Stimulated activated CD4-positive, alpha-beta T cell treated with anti-CD3 and anti-CD28 coated beads, Interleukin-4, amount 100 ng/mL, for 48 hours (primary cell): ENCODE data around the gene FHIP2A.
"Not testable (repeated sequence)": the region's sequence is repeated elsewhere in the genome, so short reads cannot be mapped to it uniquely, and the experiment has no call there.

ENCODE experiments used
- DNase-seq, 2 donors: peaks; one replicate each; pipeline ENCODE4 v3.0.0-alpha.2; 2020; ENCODE audit warnings: low read depth in 2 of 2

The FHIP2A gene

GRCh38 chr10:114815791-114816190 is 5.8 kb upstream of the FHIP2A start:
- DNase-seq = no peak

GRCh38 chr10:114816308-114816707 is 5.3 kb upstream of the FHIP2A start:
- no peak for DNase-seq

GRCh38 chr10:114819322-114819721 is 2.3 kb upstream of the FHIP2A start:
- no peak for DNase-seq

GRCh38 chr10:114821915-114822443 is 399 bp downstream of the FHIP2A start:
- peak in 1 of 2 donors; percentile 14 for DNase-seq

GRCh38 chr10:114822444-114823076 is 980 bp downstream of the FHIP2A start:
- no peak for DNase-seq

- no peak for DNase-seq
Observed at GRCh38 chr10:114823077-114823463, 1.5 kb downstream of the FHIP2A start.

GRCh38 chr10:114824391-114824790 is 2.8 kb downstream of the FHIP2A start:
- DNase-seq = no peak

- no peak for DNase-seq
Observed at GRCh38 chr10:114825513-114826253, 4.1 kb downstream of the FHIP2A start.

GRCh38 chr10:114829160-114829909 is 7.8 kb downstream of the FHIP2A start:
- DNase-seq = no peak

GRCh38 chr10:114831186-114831867 is 9.7 kb downstream of the FHIP2A start:
- no peak for DNase-seq

GRCh38 chr10:114837690-114838089 is 16.1 kb downstream of the FHIP2A start:
- no peak for DNase-seq

GRCh38 chr10:114839901-114840300 is 18.3 kb downstream of the FHIP2A start:
- no peak for DNase-seq

- no peak for DNase-seq
Observed at GRCh38 chr10:114845978-114846693, 24.6 kb downstream of the FHIP2A start.

- DNase-seq = not testable (repeated sequence)
Observed at GRCh38 chr10:114847517-114847916, 25.9 kb downstream of the FHIP2A start.

GRCh38 chr10:114849674-114850073 is 28.1 kb downstream of the FHIP2A start:
- DNase-seq = no peak

GRCh38 chr10:114850126-114850525 is 28.5 kb downstream of the FHIP2A start:
- no peak for DNase-seq

GRCh38 chr10:114851336-114851735 is 29.8 kb downstream of the FHIP2A start:
- DNase-seq = no peak

- no peak for DNase-seq
Observed at GRCh38 chr10:114852197-114852596, 30.6 kb downstream of the FHIP2A start.

GRCh38 chr10:114854906-114855305 is 33.3 kb downstream of the FHIP2A start:
- no peak for DNase-seq

- no peak for DNase-seq
Observed at GRCh38 chr10:114855776-114856543, 34.4 kb downstream of the FHIP2A start.
